NT2/D1 (cell line): ENCODE results near the gene HES6.

Experiments
- DNase-seq: peaks from one replicate; pipeline ENCODE4 v3.0.0-alpha.2; 2011; ENCODE audit warnings: low read depth, low spot score
- H3K27me3 ChIP-seq: 2 replicates; pipeline ENCODE4 v1.6.0; 2011; ENCODE audit warnings: mild to moderate bottlenecking; ENCODE audit not compliant: insufficient read length, insufficient read depth
- H3K36me3 ChIP-seq: 2 replicates; pipeline ENCODE4 v1.6.1; 2011; ENCODE audit warnings: mild to moderate bottlenecking, low read length, mixed read lengths; ENCODE audit not compliant: insufficient read depth, insufficient read length
- H3K4me1 ChIP-seq: 2 replicates; pipeline ENCODE4 v1.5.1; 2011; ENCODE audit not compliant: insufficient read depth, insufficient read length
- H3K4me3 ChIP-seq: 2 replicates; pipeline ENCODE4 v1.5.1; 2011; ENCODE audit warnings: low read depth; ENCODE audit not compliant: insufficient read length
- H3K9ac ChIP-seq: 2 replicates; pipeline ENCODE4 v1.6.0; 2011; ENCODE audit warnings: low read depth; ENCODE audit not compliant: insufficient read length
- H3K9me3 ChIP-seq: 2 replicates; pipeline ENCODE4 v1.5.1; 2011; ENCODE audit warnings: mild to moderate bottlenecking, low read length; ENCODE audit not compliant: insufficient read depth
- SUZ12 ChIP-seq: IDR thresholded peaks from 2 replicates; pipeline ENCODE4 v1.6.1; 2011; ENCODE audit not compliant: insufficient read length, insufficient read depth; ENCODE audit errors: extremely low read depth
- YY1 ChIP-seq: IDR thresholded peaks from 2 replicates; pipeline ENCODE4 v1.6.1; 2011; ENCODE audit not compliant: insufficient read length, insufficient read depth
- ZNF274 ChIP-seq: IDR thresholded peaks from 2 replicates; pipeline ENCODE4 v1.6.1; 2011; ENCODE audit warnings: mild to moderate bottlenecking, low read depth, low read length

Gene HES6

DNA sequence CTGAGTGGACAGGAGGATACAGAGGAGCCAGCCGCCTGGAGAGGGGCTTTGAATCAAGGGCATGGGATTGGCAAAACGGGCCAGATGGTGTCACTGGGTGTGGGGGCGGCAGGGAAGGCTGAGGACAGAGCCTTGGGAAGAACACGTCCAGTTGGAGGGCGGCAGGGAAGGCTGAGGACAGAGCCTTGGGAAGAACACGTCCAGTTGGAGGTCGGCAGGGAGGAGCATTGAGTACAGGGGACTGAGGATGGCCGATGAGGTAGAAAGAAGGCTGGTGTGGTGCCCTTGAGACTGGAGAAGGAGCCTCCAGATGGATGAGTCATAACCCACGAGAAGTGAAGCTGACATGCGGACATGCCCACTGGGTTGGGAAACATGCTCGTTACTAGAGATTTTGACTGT, 4.5 kb downstream of the HES6 start:
- H3K27me3 ChIP-seq, result peaks cover 33% of the 10 kb centered on the region
- H3K9me3 ChIP-seq, result peaks cover 6% of the 10 kb centered on the region; the same call in 1 of the 2 replicates
- no peaks in the 10 kb centered on the region for H3K36me3 ChIP-seq
- H3K4me1 ChIP-seq, result peaks cover 3% of the 10 kb centered on the region
- DNase-seq, result no peak
- TF ChIP-seq ZNF274, result no peak
- TF ChIP-seq SUZ12, result no peak
- TF ChIP-seq YY1, result no peak
- no peak overlapping the region for H3K9ac ChIP-seq
- no peak overlapping the region for H3K4me3 ChIP-seq

DNA sequence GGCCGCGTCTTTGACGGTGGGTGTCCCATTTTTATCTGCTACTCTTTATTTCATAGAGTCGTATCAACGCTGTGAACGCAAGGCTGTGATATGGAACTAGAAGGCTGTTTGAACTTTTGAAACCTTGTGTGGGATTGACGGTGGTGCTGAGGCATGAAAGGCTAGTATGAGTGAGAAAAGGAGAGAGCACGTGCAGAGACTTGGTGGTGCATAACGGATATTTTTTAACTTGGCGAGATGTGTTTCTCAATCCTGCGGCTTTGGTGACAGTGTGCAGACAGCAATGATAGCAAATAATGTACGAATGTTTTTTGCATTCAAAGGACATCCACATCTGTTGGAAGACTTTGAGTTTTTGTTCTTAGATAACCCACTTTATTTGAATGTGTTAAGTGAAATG, 6.2 kb downstream of the HES6 start:
- H3K36me3 ChIP-seq, result no peaks in the 10 kb centered on the region
- H3K27me3 ChIP-seq, result peaks cover 37% of the 10 kb centered on the region
- no peak overlapping the region for H3K4me3 ChIP-seq

GRCh38 chr2:238231809-238232208, 8.0 kb downstream of the HES6 start:
- Histone ChIP-seq H3K27me3 (peaks cover 23% of the 10 kb centered on the region), H3K9me3 (no peaks in the 10 kb centered on the region), H3K9ac (no peak overlapping the region), H3K36me3 (peaks cover 3% of the 10 kb centered on the region), H3K4me1 (peaks cover 2% of the 10 kb centered on the region), H3K4me3 (peak overlapping the region; percentile 71)
- no peak for TF ChIP-seq YY1
- DNase-seq, result no peak

More for the DNA sequence above, 6.2 kb downstream of the HES6 start:
- Histone ChIP-seq H3K9me3 (peaks cover 1% of the 10 kb centered on the region; the same call in 1 of the 2 replicates), H3K9ac (no peak overlapping the region), H3K4me1 (no peaks in the 10 kb centered on the region)
- DNase-seq, result no peak
- TF ChIP-seq ZNF274 (no peak), SUZ12 (no peak), YY1 (no peak)

DNA sequence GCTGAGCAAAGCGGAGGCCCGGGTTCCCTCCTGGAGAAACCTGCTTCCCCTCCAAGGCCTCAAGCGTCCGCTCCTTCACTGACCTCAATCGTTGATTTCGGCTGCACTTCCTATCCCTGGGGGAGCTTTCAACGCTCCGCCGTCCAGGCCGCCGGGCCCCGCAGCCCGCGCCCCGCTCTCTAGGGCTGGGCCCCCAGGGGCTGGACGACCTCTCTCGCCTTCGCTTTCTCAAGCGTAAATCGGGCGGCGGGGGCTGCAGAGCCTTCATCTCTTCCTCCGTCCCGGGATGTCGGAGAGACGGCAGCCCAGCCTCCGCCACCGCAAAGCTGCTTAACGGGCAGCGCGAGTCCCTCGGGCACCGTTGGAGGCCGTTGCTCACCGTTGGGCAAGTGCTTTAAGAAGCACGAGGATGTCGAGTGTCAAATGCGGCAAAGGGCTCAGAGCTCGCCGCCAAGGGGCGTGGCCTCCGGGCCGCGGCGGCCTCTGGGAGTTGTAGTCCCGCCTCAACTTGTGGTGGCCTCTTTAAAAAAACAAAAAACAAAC, 8.5 kb downstream of the HES6 start:
- Histone ChIP-seq H3K27me3 (peaks cover 23% of the 10 kb centered on the region), H3K9me3 (no peaks in the 10 kb centered on the region), H3K4me1 (peaks cover 2% of the 10 kb centered on the region), H3K36me3 (peaks cover 7% of the 10 kb centered on the region), H3K4me3 (peak overlapping the region; percentile 71), H3K9ac (peak overlapping the region; percentile 79)
- peak; percentile 65 for DNase-seq
- no peak for TF ChIP-seq SUZ12
- TF ChIP-seq YY1, result no peak
- no peak for TF ChIP-seq ZNF274

DNA sequence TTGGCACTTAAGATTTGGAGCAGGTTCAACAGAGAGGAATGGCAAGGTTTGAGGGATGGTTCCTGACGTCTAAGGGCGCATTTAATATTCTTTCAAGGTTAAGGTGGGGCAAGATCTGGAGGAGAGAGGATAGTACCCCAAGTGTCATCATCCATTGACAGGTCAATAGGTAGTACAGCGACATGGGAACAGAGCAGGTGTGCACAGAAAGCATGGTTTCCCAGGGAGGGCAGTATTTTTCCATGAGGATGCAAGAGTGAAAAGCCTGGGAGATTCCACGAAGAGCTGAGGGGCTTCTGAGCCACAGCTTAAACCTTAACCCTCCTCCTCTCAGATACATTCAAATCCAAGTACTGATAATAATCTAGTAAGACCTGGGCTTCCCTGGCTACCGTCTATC, 9.1 kb downstream of the HES6 start:
- H3K36me3 ChIP-seq, result peaks cover 8% of the 10 kb centered on the region
- H3K4me3 ChIP-seq, result peak overlapping the region; percentile 71
- H3K9me3 ChIP-seq, result no peaks in the 10 kb centered on the region
- TF ChIP-seq ZNF274 (no peak), SUZ12 (no peak), YY1 (no peak)
- no peak for DNase-seq
- peaks cover 21% of the 10 kb centered on the region for H3K27me3 ChIP-seq
- peaks cover 2% of the 10 kb centered on the region for H3K4me1 ChIP-seq
- H3K9ac ChIP-seq, result peak overlapping the region; percentile 79

GRCh38 chr2:238228700-238229099, 11.1 kb downstream of the HES6 start:
- Histone ChIP-seq H3K9ac (no peak overlapping the region), H3K36me3 (peaks cover 10% of the 10 kb centered on the region), H3K9me3 (no peaks in the 10 kb centered on the region), H3K4me1 (peaks cover 2% of the 10 kb centered on the region), H3K27me3 (peaks cover 21% of the 10 kb centered on the region), H3K4me3 (no peak overlapping the region)
- no peak for DNase-seq
- TF ChIP-seq SUZ12 (no peak), ZNF274 (no peak), YY1 (no peak)

- H3K9ac ChIP-seq, result no peak overlapping the region
- H3K4me1 ChIP-seq, result peaks cover 2% of the 10 kb centered on the region
- H3K9me3 ChIP-seq, result no peaks in the 10 kb centered on the region
- peaks cover 21% of the 10 kb centered on the region for H3K27me3 ChIP-seq
- no peak overlapping the region for H3K4me3 ChIP-seq
- peaks cover 10% of the 10 kb centered on the region for H3K36me3 ChIP-seq
- no peak for DNase-seq
- TF ChIP-seq SUZ12 (no peak), ZNF274 (no peak), YY1 (no peak)
Measured at GRCh38 chr2:238227587-238228032, 12.2 kb downstream of the HES6 start.
